DND-41 (cell line): ENCODE measurements around the gene AFAP1.

Experiments
- ATAC-seq: fragments of 200-7000 bp; cut with Tn5 transposase; 3 replicates; pipeline ENCODE4 v1.9.1; 2021; ENCODE audit warnings: low read depth; ENCODE audit not compliant: insufficient read depth
- DNase-seq: peaks from one replicate; pipeline ENCODE4 v3.0.0-alpha.2; 2020
- H2AFZ ChIP-seq: 2 replicates; pipeline ENCODE4 v1.6.0; 2012; ENCODE audit warnings: low read depth, low read length
- H3K27ac ChIP-seq: 2 replicates; pipeline ENCODE4 v1.5.1; 2012; ENCODE audit warnings: low read length, inconsistent platforms
- H3K27me3 ChIP-seq: fragments of 200-600 bp; sonication (generic); 2 replicates; pipeline ENCODE4 v1.6.0; 2012; ENCODE audit warnings: low read length, mild to moderate bottlenecking, inconsistent platforms; ENCODE audit not compliant: insufficient read depth, poor library complexity
- H3K36me3 ChIP-seq: 2 replicates; pipeline ENCODE4 v1.5.1; 2012; ENCODE audit warnings: low read length, inconsistent platforms; ENCODE audit not compliant: insufficient read depth
- H3K4me1 ChIP-seq: 2 replicates; pipeline ENCODE4 v1.5.1; 2012; ENCODE audit warnings: mild to moderate bottlenecking, low read length; ENCODE audit not compliant: insufficient read depth
- H3K4me2 ChIP-seq: 2 replicates; pipeline ENCODE4 v1.6.0; 2012; ENCODE audit warnings: mild to moderate bottlenecking, moderate library complexity, low read length, inconsistent platforms; ENCODE audit not compliant: insufficient read depth
- H3K4me3 ChIP-seq, 2 experiments: fragments of 200-600 bp in 1 of 2; shearing (Covaris generic) in 1 of 2; 2 replicates each; pipeline ENCODE4 v1.5.1; 2012 to 2016; ENCODE audit warnings: inconsistent platforms in 2 of 2, low read length in 2 of 2, mild to moderate bottlenecking in 2 of 2, low read depth in 1 of 2, moderate library complexity in 1 of 2
- H3K79me2 ChIP-seq: 2 replicates; pipeline ENCODE4 v1.6.0; 2012; ENCODE audit warnings: low read length, inconsistent platforms; ENCODE audit not compliant: insufficient read depth
- H3K9ac ChIP-seq: 2 replicates; pipeline ENCODE4 v1.6.0; 2012; ENCODE audit warnings: low read depth, mild to moderate bottlenecking, inconsistent platforms, low read length, moderate library complexity
- H3K9me3 ChIP-seq: 2 replicates; pipeline ENCODE4 v1.5.1; 2012; ENCODE audit warnings: low read length, moderate library complexity, mild to moderate bottlenecking, inconsistent platforms; ENCODE audit not compliant: insufficient read depth, severe bottlenecking
- H4K20me1 ChIP-seq: 2 replicates; pipeline ENCODE4 v1.6.0; 2012; ENCODE audit warnings: low read length; ENCODE audit not compliant: insufficient read depth
- CTCF ChIP-seq: IDR thresholded peaks from 2 replicates; pipeline ENCODE4 v1.5.1; 2012; ENCODE audit warnings: borderline replicate concordance, low read length, moderate library complexity, mild to moderate bottlenecking; ENCODE audit not compliant: poor library complexity, severe bottlenecking; ENCODE audit errors: extremely low read depth
- EZH2 ChIP-seq: IDR thresholded peaks from 3 replicates; pipeline ENCODE4 v1.6.1; 2012; ENCODE audit warnings: borderline replicate concordance, low read depth, mild to moderate bottlenecking, moderate library complexity, low read length, inconsistent platforms; ENCODE audit not compliant: severe bottlenecking

The AFAP1 gene

GRCh38 chr4:7826176-7826908, 113.3 kb downstream of the AFAP1 start:
- TF ChIP-seq CTCF (no peak), EZH2 (no peak)
- Histone ChIP-seq H3K4me3 (no peak overlapping the region), H3K9ac (no peak overlapping the region), H3K4me2 (no peak overlapping the region), H3K36me3 (no peaks in the 10 kb centered on the region), H3K27ac (no peak overlapping the region), H3K4me1 (no peaks in the 10 kb centered on the region), H3K27me3 (peaks cover 8% of the 10 kb centered on the region), H3K9me3 (no peaks in the 10 kb centered on the region), H3K79me2 (no peaks in the 10 kb centered on the region), H4K20me1 (no peaks in the 10 kb centered on the region), H2AFZ (no peak overlapping the region)
- ATAC-seq (no peak), DNase-seq (no peak)

DNA sequence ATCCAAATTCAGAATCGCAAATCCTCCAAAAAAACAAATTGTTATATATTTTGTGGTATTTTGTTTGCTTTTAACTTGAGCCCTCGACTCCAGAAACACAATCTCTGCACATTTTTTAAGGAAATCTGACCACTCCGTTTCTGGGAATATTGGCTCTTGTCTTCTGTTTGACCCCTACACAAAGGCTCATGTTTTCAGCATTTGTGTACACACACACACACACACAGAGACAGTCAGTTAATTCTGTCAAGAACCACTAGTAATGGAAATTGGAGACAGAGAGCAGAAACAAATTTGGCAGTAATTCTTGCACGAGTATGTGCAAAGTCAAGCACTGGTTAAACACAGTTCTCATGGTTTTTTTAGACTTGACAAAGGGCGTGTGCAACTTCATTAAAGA, 115.4 kb downstream of the AFAP1 start:
- DNase-seq: no peak
- H3K4me1 ChIP-seq: no peaks in the 10 kb centered on the region

DNA sequence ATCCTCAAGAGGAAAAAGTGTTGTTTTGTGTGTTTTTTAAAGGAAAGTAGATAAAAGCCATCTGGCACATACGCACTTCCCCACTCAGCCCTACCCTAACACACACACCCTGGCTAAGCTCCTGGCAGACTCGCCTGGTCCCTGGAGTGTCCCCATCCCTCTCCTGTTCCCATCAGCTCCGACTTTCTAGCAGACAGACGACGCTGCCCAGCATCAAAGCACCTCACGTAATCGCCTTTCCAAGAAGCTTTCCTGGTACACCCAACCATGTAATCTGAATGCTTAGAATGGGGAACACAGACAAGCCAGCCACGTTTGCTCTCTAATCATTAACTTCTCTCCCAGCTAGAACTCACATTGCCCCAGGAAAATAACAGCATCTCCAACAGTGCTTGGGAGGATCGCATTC, 116.2 kb downstream of the AFAP1 start:
- no peak overlapping the region for H2AFZ ChIP-seq
- no peak overlapping the region for H3K27ac ChIP-seq
- no peak overlapping the region for H3K4me3 ChIP-seq
- H3K79me2 ChIP-seq: no peaks in the 10 kb centered on the region
- H3K9ac ChIP-seq: no peak overlapping the region
- peaks cover 13% of the 10 kb centered on the region for H3K27me3 ChIP-seq
- H4K20me1 ChIP-seq: no peaks in the 10 kb centered on the region
- ATAC-seq (no peak), DNase-seq (no peak)
- H3K9me3 ChIP-seq: no peaks in the 10 kb centered on the region
- TF ChIP-seq EZH2 (no peak), CTCF (no peak)
- H3K36me3 ChIP-seq: no peaks in the 10 kb centered on the region
- H3K4me2 ChIP-seq: no peak overlapping the region
- no peaks in the 10 kb centered on the region for H3K4me1 ChIP-seq

More for the DNA sequence above, 115.4 kb downstream of the AFAP1 start:
- no peaks in the 10 kb centered on the region for H3K9me3 ChIP-seq
- H3K27ac ChIP-seq: no peak overlapping the region
- H3K4me2 ChIP-seq: no peak overlapping the region
- H3K79me2 ChIP-seq: no peaks in the 10 kb centered on the region
- H3K27me3 ChIP-seq: peaks cover 13% of the 10 kb centered on the region
- H3K36me3 ChIP-seq: no peaks in the 10 kb centered on the region
- ATAC-seq: no peak
- H3K9ac ChIP-seq: no peak overlapping the region
- H3K4me3 ChIP-seq: no peak overlapping the region
- TF ChIP-seq CTCF (no peak), EZH2 (no peak)
- no peak overlapping the region for H2AFZ ChIP-seq
- no peaks in the 10 kb centered on the region for H4K20me1 ChIP-seq

DNA sequence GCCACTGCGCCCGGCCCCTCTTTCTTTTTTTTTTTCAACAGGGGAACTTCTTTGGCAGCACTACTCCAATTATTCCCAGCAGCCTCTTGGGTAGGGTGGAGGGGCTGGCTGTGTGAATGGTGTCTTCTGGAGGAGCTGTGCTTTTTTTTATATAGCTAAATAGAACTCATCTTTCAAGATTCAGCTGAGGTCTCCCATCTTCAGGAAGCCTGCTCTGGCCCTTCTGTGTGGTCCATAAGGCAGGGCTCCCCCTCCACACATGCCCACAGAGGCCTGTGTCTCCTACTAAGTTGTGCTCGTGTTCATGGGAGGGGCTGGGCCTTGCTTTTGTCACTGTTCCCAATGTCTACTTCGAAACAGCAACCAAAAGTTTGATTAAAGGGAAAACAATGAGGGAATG, 116.8 kb downstream of the AFAP1 start:
- Histone ChIP-seq H3K9me3 (no peaks in the 10 kb centered on the region), H3K4me1 (no peaks in the 10 kb centered on the region), H3K4me2 (no peak overlapping the region), H3K36me3 (no peaks in the 10 kb centered on the region), H3K9ac (no peak overlapping the region), H2AFZ (no peak overlapping the region), H3K27ac (no peak overlapping the region), H3K79me2 (no peaks in the 10 kb centered on the region), H3K4me3 (no peak overlapping the region), H3K27me3 (peaks cover 15% of the 10 kb centered on the region), H4K20me1 (no peaks in the 10 kb centered on the region)
- DNase-seq (no peak), ATAC-seq (no peak)
- no peak for TF ChIP-seq CTCF
- no peak for TF ChIP-seq EZH2
